ENCODE measurements around the gene RAE1. TPM values are rescaled to one million over a fixed set of nuclear protein-coding genes. Genes with fewer than 3 reads are reported as not detected.

The RAE1 gene
- total and polyA plus RNA-seq, 4 donors = 3.6 to 19.4 (median 10.8) TPM

- WGBS, 2 donors = 79 to 80% methylated on average over 8 of the region's 8 CpGs
- intact Hi-C loops (cut with DNase I) = no loop called here
- Histone ChIP-seq H3K27me3 (ENCODE audit: control insufficient read depth in 1 of 2, insufficient read depth in 2 of 2, low read length in 1 of 2) (no peaks in the 10 kb centered on the region), H3K9me3 (ENCODE audit: control insufficient read depth, low read length) (no peaks in the 10 kb centered on the region), H3K27ac (ENCODE audit: low read depth in 1 of 2, low read length in 2 of 2) (no peak overlapping the region), H3K4me3 (ENCODE audit: low read length in 2 of 2) (no peak overlapping the region), H3K4me1 (ENCODE audit: control insufficient read depth in 1 of 2, insufficient read depth in 2 of 2, low read length in 2 of 2) (no peaks in the 10 kb centered on the region), H3K36me3 (ENCODE audit: control insufficient read depth in 1 of 2, insufficient read depth in 2 of 2, low read length in 1 of 2) (no peaks in the 10 kb centered on the region)
- ATAC-seq (ENCODE audit: low FRiP score) (no peak), DNase-seq (no peak)
Measured at GRCh38 chr20:57315083-57315975, 35.7 kb upstream of the RAE1 start.

GRCh38 chr20:57315976-57316480 is 35.0 kb upstream of the RAE1 start:
- Histone ChIP-seq H3K27me3 (ENCODE audit: control insufficient read depth in 1 of 2, insufficient read depth in 2 of 2, low read length in 1 of 2) (no peaks in the 10 kb centered on the region), H3K9me3 (ENCODE audit: control insufficient read depth, low read length) (no peaks in the 10 kb centered on the region), H3K36me3 (ENCODE audit: control insufficient read depth in 1 of 2, insufficient read depth in 2 of 2, low read length in 1 of 2) (no peaks in the 10 kb centered on the region), H3K27ac (ENCODE audit: low read depth in 1 of 2, low read length in 2 of 2) (no peak overlapping the region), H3K4me3 (ENCODE audit: low read length in 2 of 2) (no peak overlapping the region), H3K4me1 (ENCODE audit: control insufficient read depth in 1 of 2, insufficient read depth in 2 of 2, low read length in 2 of 2) (no peaks in the 10 kb centered on the region)
- intact Hi-C loops (cut with DNase I) = no loop called here
- 83 to 88% methylated on average over 7 to 8 of the region's 8 CpGs for WGBS, 2 donors
- no peak for ATAC-seq (ENCODE audit: low FRiP score)
- no peak for DNase-seq

GRCh38 chr20:57316795-57317201 is 34.3 kb upstream of the RAE1 start:
- Histone ChIP-seq H3K27ac (ENCODE audit: low read depth in 1 of 2, low read length in 2 of 2) (no peak overlapping the region), H3K36me3 (ENCODE audit: control insufficient read depth in 1 of 2, insufficient read depth in 2 of 2, low read length in 1 of 2) (no peaks in the 10 kb centered on the region), H3K4me1 (ENCODE audit: control insufficient read depth in 1 of 2, insufficient read depth in 2 of 2, low read length in 2 of 2) (no peaks in the 10 kb centered on the region), H3K9me3 (ENCODE audit: control insufficient read depth, low read length) (no peaks in the 10 kb centered on the region), H3K27me3 (ENCODE audit: control insufficient read depth in 1 of 2, insufficient read depth in 2 of 2, low read length in 1 of 2) (no peaks in the 10 kb centered on the region), H3K4me3 (ENCODE audit: low read length in 2 of 2) (no peak overlapping the region)
- intact Hi-C loops (cut with DNase I) = no loop called here
- WGBS, 2 donors = 58 to 67% methylated on average over 9 of the region's 9 CpGs
- ATAC-seq (ENCODE audit: low FRiP score) (no peak), DNase-seq (no peak)

- 80 to 86% methylated on average over 8 of the region's 8 CpGs for WGBS, 2 donors
- no peak overlapping the region for H3K4me3 ChIP-seq (ENCODE audit: low read length in 2 of 2)
Measured at GRCh38 chr20:57317316-57317788, 33.7 kb upstream of the RAE1 start.

GRCh38 chr20:57317789-57318371 is 33.2 kb upstream of the RAE1 start:
- H3K36me3 ChIP-seq (ENCODE audit: control insufficient read depth in 1 of 2, insufficient read depth in 2 of 2, low read length in 1 of 2) = no peaks in the 10 kb centered on the region
- H3K4me3 ChIP-seq (ENCODE audit: low read length in 2 of 2) = no peak overlapping the region
- no peaks in the 10 kb centered on the region for H3K9me3 ChIP-seq (ENCODE audit: control insufficient read depth, low read length)
- 66 to 72% methylated on average over 14 of the region's 14 CpGs for WGBS, 2 donors
- DNase-seq (no peak), ATAC-seq (ENCODE audit: low FRiP score) (no peak)
- H3K27ac ChIP-seq (ENCODE audit: low read depth in 1 of 2, low read length in 2 of 2) = no peak overlapping the region
- no peaks in the 10 kb centered on the region for H3K4me1 ChIP-seq (ENCODE audit: control insufficient read depth in 1 of 2, insufficient read depth in 2 of 2, low read length in 2 of 2)
- H3K27me3 ChIP-seq (ENCODE audit: control insufficient read depth in 1 of 2, insufficient read depth in 2 of 2, low read length in 1 of 2) = no peaks in the 10 kb centered on the region
- intact Hi-C loops (cut with DNase I) = no loop called here

More at GRCh38 chr20:57317316-57317788, 33.7 kb upstream of the RAE1 start:
- H3K36me3 ChIP-seq (ENCODE audit: control insufficient read depth in 1 of 2, insufficient read depth in 2 of 2, low read length in 1 of 2) = no peaks in the 10 kb centered on the region
- H3K9me3 ChIP-seq (ENCODE audit: control insufficient read depth, low read length) = no peaks in the 10 kb centered on the region
- intact Hi-C loops (cut with DNase I) = no loop called here
- H3K4me1 ChIP-seq (ENCODE audit: control insufficient read depth in 1 of 2, insufficient read depth in 2 of 2, low read length in 2 of 2) = no peaks in the 10 kb centered on the region
- no peak for DNase-seq
- H3K27ac ChIP-seq (ENCODE audit: low read depth in 1 of 2, low read length in 2 of 2) = no peak overlapping the region
- H3K27me3 ChIP-seq (ENCODE audit: control insufficient read depth in 1 of 2, insufficient read depth in 2 of 2, low read length in 1 of 2) = no peaks in the 10 kb centered on the region
- no peak for ATAC-seq (ENCODE audit: low FRiP score)

GRCh38 chr20:57319584-57319983 is 31.5 kb upstream of the RAE1 start:
- no peak for ATAC-seq (ENCODE audit: low FRiP score)
- DNase-seq = no peak
- intact Hi-C loops (cut with DNase I) = no loop called here
- no peak overlapping the region for H3K27ac ChIP-seq (ENCODE audit: low read depth in 1 of 2, low read length in 2 of 2)
- 70 to 76% methylated on average over 4 of the region's 4 CpGs for WGBS, 2 donors
- no peaks in the 10 kb centered on the region for H3K9me3 ChIP-seq (ENCODE audit: control insufficient read depth, low read length)
- no peaks in the 10 kb centered on the region for H3K36me3 ChIP-seq (ENCODE audit: control insufficient read depth in 1 of 2, insufficient read depth in 2 of 2, low read length in 1 of 2)
- no peaks in the 10 kb centered on the region for H3K27me3 ChIP-seq (ENCODE audit: control insufficient read depth in 1 of 2, insufficient read depth in 2 of 2, low read length in 1 of 2)
- H3K4me3 ChIP-seq (ENCODE audit: low read length in 2 of 2) = no peak overlapping the region
- no peaks in the 10 kb centered on the region for H3K4me1 ChIP-seq (ENCODE audit: control insufficient read depth in 1 of 2, insufficient read depth in 2 of 2, low read length in 2 of 2)

GRCh38 chr20:57320358-57320757 is 30.7 kb upstream of the RAE1 start:
- no peaks in the 10 kb centered on the region for H3K36me3 ChIP-seq (ENCODE audit: control insufficient read depth in 1 of 2, insufficient read depth in 2 of 2, low read length in 1 of 2)
- 69 to 73% methylated on average over 3 of the region's 3 CpGs for WGBS, 2 donors
- ATAC-seq (ENCODE audit: low FRiP score) = no peak
- H3K27ac ChIP-seq (ENCODE audit: low read depth in 1 of 2, low read length in 2 of 2) = no peak overlapping the region
- H3K4me1 ChIP-seq (ENCODE audit: control insufficient read depth in 1 of 2, insufficient read depth in 2 of 2, low read length in 2 of 2) = no peaks in the 10 kb centered on the region
- no peak for DNase-seq
- intact Hi-C loops (cut with DNase I) = no loop called here
- no peaks in the 10 kb centered on the region for H3K27me3 ChIP-seq (ENCODE audit: control insufficient read depth in 1 of 2, insufficient read depth in 2 of 2, low read length in 1 of 2)
- no peak overlapping the region for H3K4me3 ChIP-seq (ENCODE audit: low read length in 2 of 2)
- H3K9me3 ChIP-seq (ENCODE audit: control insufficient read depth, low read length) = no peaks in the 10 kb centered on the region

- Histone ChIP-seq H3K27ac (ENCODE audit: low read depth in 1 of 2, low read length in 2 of 2) (no peak overlapping the region), H3K27me3 (ENCODE audit: control insufficient read depth in 1 of 2, insufficient read depth in 2 of 2, low read length in 1 of 2) (no peaks in the 10 kb centered on the region), H3K4me1 (ENCODE audit: control insufficient read depth in 1 of 2, insufficient read depth in 2 of 2, low read length in 2 of 2) (no peaks in the 10 kb centered on the region), H3K4me3 (ENCODE audit: low read length in 2 of 2) (no peak overlapping the region), H3K9me3 (ENCODE audit: control insufficient read depth, low read length) (no peaks in the 10 kb centered on the region), H3K36me3 (ENCODE audit: control insufficient read depth in 1 of 2, insufficient read depth in 2 of 2, low read length in 1 of 2) (no peaks in the 10 kb centered on the region)
- DNase-seq = no peak
- ATAC-seq (ENCODE audit: low FRiP score) = no peak
- intact Hi-C loops (cut with DNase I) = no loop called here
- 76 to 77% methylated on average over 2 of the region's 2 CpGs for WGBS, 2 donors
Measured at GRCh38 chr20:57321142-57321541, 29.9 kb upstream of the RAE1 start.
